Calu3 (cell line): ENCODE data around the gene BEAN1. TPM values are rescaled to one million over a fixed set of nuclear protein-coding genes. Genes with fewer than 3 reads are reported as not detected.

Source experiments
- BruUV-seq: library from RNA; stranded (reverse); fragments of 400-500 nt; replicated peaks from 2 replicates; lab custom pipeline; 2021; lab: Mats Ljungman, UMichigan
- CTCF ChIA-PET: fragments of 300-600 bp; sonication (Branson Sonifier 250); formaldehyde crosslinking; loops from one replicate; lab custom pipeline; 2022; ENCODE audit warnings: antibody characterized with exemption; lab: Charles Lee
- DNase-seq: peaks from one replicate; pipeline ENCODE4 v3.0.0; 2022
- H3K27ac Mint-ChIP-seq: one replicate; pipeline ENCODE4 v1.8.0; 2022; ENCODE audit warnings: mixed read lengths; ENCODE audit not compliant: unreplicated experiment
- H3K27me3 Mint-ChIP-seq: one replicate; pipeline ENCODE4 v1.8.0; 2022; ENCODE audit warnings: mixed read lengths; ENCODE audit not compliant: unreplicated experiment
- H3K36me3 Mint-ChIP-seq: one replicate; pipeline ENCODE4 v1.8.0; 2022; ENCODE audit warnings: mild to moderate bottlenecking, moderate library complexity, mixed read lengths; ENCODE audit not compliant: insufficient read depth, unreplicated experiment
- H3K4me1 Mint-ChIP-seq: one replicate; pipeline ENCODE4 v1.8.0; 2022; ENCODE audit warnings: mild to moderate bottlenecking, low read depth, mixed read lengths; ENCODE audit not compliant: unreplicated experiment
- H3K4me3 Mint-ChIP-seq: one replicate; pipeline ENCODE4 v1.8.0; 2022; ENCODE audit warnings: mild to moderate bottlenecking, low read depth, moderate library complexity, mixed read lengths; ENCODE audit not compliant: unreplicated experiment
- H3K9me3 Mint-ChIP-seq: one replicate; pipeline ENCODE4 v1.8.0; 2022; ENCODE audit warnings: low read depth, mixed read lengths; ENCODE audit not compliant: unreplicated experiment
- CTCF ChIP-seq: fragments of 200-600 bp; IDR thresholded peaks from one replicate; pipeline ENCODE4 v1.8.0; 2022; ENCODE audit warnings: antibody characterized with exemption; ENCODE audit not compliant: unreplicated experiment
- intact Hi-C: fragments of 100-400 bp; cut with micrococcal nuclease; formaldehyde crosslinking; loops from one replicate; pipeline ENCODE4 v1.10.0; 2022; ENCODE audit not compliant: unreplicated experiment
- total RNA-seq: library from RNA; stranded (reverse); gene quantifications from 2 replicates; pipeline ENCODE4 v1.2.3, GENCODE V29; 2022

The BEAN1 gene
- total RNA-seq, 1 experiment from 2014 or later = 3.1 TPM

- no peaks in the 10 kb centered on the region for H3K36me3 Mint-ChIP-seq
- CTCF ChIA-PET = interaction anchor here (1.3 kb wide), 1 partner anchor 22 kb away, joined by 3 read pairs; no protein-coding TSS in a partner anchor
- intact Hi-C loops = no loop called here
Observed at GRCh38 chr16:66379571-66379941, 47.5 kb upstream of the BEAN1 start.

GRCh38 chr16:66380421-66380820 is 46.7 kb upstream of the BEAN1 start:
- no TSS peak for BruUV-seq
- CTCF ChIA-PET = no interaction called here
- Mint-ChIP-seq H3K27ac (peak overlapping the region; percentile 24), H3K4me3 (no peak overlapping the region), H3K4me1 (peaks cover 39% of the 10 kb centered on the region), H3K36me3 (no peaks in the 10 kb centered on the region), H3K9me3 (peaks cover 10% of the 10 kb centered on the region), H3K27me3 (peaks cover 21% of the 10 kb centered on the region)
- TF ChIP-seq CTCF = no peak
- intact Hi-C loops = no loop called here
- no peak for DNase-seq

More at GRCh38 chr16:66379571-66379941, 47.5 kb upstream of the BEAN1 start:
- H3K27me3 Mint-ChIP-seq = peaks cover 21% of the 10 kb centered on the region
- no peak overlapping the region for H3K4me3 Mint-ChIP-seq
- H3K4me1 Mint-ChIP-seq = peaks cover 39% of the 10 kb centered on the region
- DNase-seq = no peak
- no TSS peak for BruUV-seq
- TF ChIP-seq CTCF = no peak
- H3K27ac Mint-ChIP-seq = no peak overlapping the region
- H3K9me3 Mint-ChIP-seq = peaks cover 9% of the 10 kb centered on the region

GRCh38 chr16:66381585-66382170 is 45.4 kb upstream of the BEAN1 start:
- TF ChIP-seq CTCF = no peak
- CTCF ChIA-PET = interaction anchor here (0.6 kb wide), 1 partner anchor 188 kb away, joined by 4 read pairs; no protein-coding TSS in a partner anchor
- Mint-ChIP-seq H3K9me3 (peaks cover 11% of the 10 kb centered on the region), H3K4me3 (no peak overlapping the region), H3K4me1 (peaks cover 39% of the 10 kb centered on the region), H3K27me3 (peaks cover 22% of the 10 kb centered on the region), H3K27ac (no peak overlapping the region), H3K36me3 (no peaks in the 10 kb centered on the region)
- no peak for DNase-seq
- no TSS peak for BruUV-seq
- intact Hi-C loops = no loop called here

- no peak for DNase-seq
- CTCF ChIA-PET = interaction anchor here (0.6 kb wide), 1 partner anchor 188 kb away, joined by 4 read pairs; no protein-coding TSS in a partner anchor
- H3K27ac Mint-ChIP-seq = peak overlapping the region; percentile 35
- peaks cover 39% of the 10 kb centered on the region for H3K4me1 Mint-ChIP-seq
- H3K36me3 Mint-ChIP-seq = no peaks in the 10 kb centered on the region
- H3K4me3 Mint-ChIP-seq = no peak overlapping the region
- peaks cover 11% of the 10 kb centered on the region for H3K9me3 Mint-ChIP-seq
- no peak for TF ChIP-seq CTCF
- intact Hi-C loops = no loop called here
- BruUV-seq = no TSS peak
- peaks cover 29% of the 10 kb centered on the region for H3K27me3 Mint-ChIP-seq
Observed at GRCh38 chr16:66382171-66382965, 44.7 kb upstream of the BEAN1 start.
